Measurements from ENCODE around the gene PI4KB. TPM values are rescaled to one million over a fixed set of nuclear protein-coding genes. Genes with fewer than 3 reads are reported as not detected.

The PI4KB gene
- total RNA-seq, 1 donor from 2014 or later, result 47.7 TPM

GRCh38 chr1:151251656-151252470 is 75.4 kb downstream of the PI4KB start:
- no peak for DNase-seq (ENCODE audit: low spot score)
- intact Hi-C loops (cut with DNase I), result loop anchor here (1.0 kb wide), 1 partner anchor 57 kb away; no protein-coding TSS in a partner anchor

GRCh38 chr1:151246786-151247185 is 80.4 kb downstream of the PI4KB start:
- intact Hi-C loops (cut with DNase I), result no loop called here
- no peak for DNase-seq (ENCODE audit: low spot score)

- intact Hi-C loops (cut with DNase I), result no loop called here
Observed at GRCh38 chr1:151243683-151244216, 83.5 kb downstream of the PI4KB start.

GRCh38 chr1:151242442-151242841 is 84.8 kb downstream of the PI4KB start:
- no peak for DNase-seq (ENCODE audit: low spot score)
- intact Hi-C loops (cut with DNase I), result no loop called here

More at GRCh38 chr1:151243683-151244216, 83.5 kb downstream of the PI4KB start:
- no peak for DNase-seq (ENCODE audit: low spot score)

Other genes with a start within 250 kb of the PI4KB start
- 46.5 TPM for gene SEMA6C, start 180.8 kb downstream of the PI4KB start, total RNA-seq
- gene TNFAIP8L2, start 170.8 kb downstream of the PI4KB start, total RNA-seq, result 0.86 TPM
- gene LYSMD1, start 161.5 kb downstream of the PI4KB start, total RNA-seq, result 12.5 TPM
- gene SCNM1, start 161.3 kb downstream of the PI4KB start, total RNA-seq, result 20.7 TPM
- not detected for gene TMOD4, start 151.4 kb downstream of the PI4KB start, total RNA-seq
- 34.1 TPM for gene VPS72, start 137.2 kb downstream of the PI4KB start, total RNA-seq
- gene PIP5K1A, start 128.9 kb downstream of the PI4KB start, total RNA-seq, result 40.6 TPM
- 137 TPM for gene PSMD4, start 72.7 kb downstream of the PI4KB start, total RNA-seq
- gene ZNF687, start 45.1 kb downstream of the PI4KB start, total RNA-seq, result 12.8 TPM
- 27.2 TPM for gene RFX5, start 19.8 kb upstream of the PI4KB start, total RNA-seq
- gene SELENBP1, start 45.3 kb upstream of the PI4KB start, total RNA-seq, result 21.2 TPM
- gene PSMB4, start 72.2 kb upstream of the PI4KB start, total RNA-seq, result 186 TPM
- 54.4 TPM for gene POGZ, start 132.1 kb upstream of the PI4KB start, total RNA-seq
- gene CGN, start 184.0 kb upstream of the PI4KB start, total RNA-seq, result 0.19 TPM
- 4.3 TPM for gene TUFT1, start 212.9 kb upstream of the PI4KB start, total RNA-seq